ENCODE data around the gene LGR6.
A peak's percentile ranks its signal among the peaks of the same experiment; 100 is the strongest.

DNA sequence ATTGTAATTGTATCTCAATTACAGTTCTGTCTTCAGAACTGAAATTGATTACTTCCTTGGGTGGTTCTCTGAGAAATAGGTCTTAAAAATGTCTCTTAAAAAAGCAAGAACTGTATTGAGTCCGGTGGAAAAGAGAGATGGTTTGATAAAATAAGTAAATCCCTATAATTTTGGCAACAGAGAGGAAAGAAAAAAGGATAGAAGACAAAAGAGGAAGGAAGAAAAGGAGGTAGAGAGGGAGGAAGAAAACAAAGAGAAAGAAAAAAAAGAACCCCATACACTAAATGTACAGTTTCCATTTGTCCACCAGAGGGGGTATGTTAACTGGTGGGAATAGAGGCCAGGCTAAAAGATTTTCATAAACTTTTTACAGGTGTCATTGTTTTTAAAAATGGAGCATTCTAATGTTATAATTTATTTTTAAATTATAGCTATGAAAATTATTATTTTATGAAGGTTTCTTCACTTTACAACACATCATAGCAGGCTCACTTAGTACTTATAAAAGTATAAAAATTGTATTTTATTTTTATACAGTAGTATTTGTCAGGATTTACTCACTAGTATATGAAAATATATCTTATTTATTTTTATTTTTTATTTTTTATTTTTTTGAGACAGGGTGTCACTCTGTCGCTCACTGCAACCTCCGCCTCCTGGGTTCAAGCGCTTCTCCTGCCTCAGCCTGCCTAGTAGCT is 150.2 kb downstream of the LGR6 start:
- TF ChIP-seq POLR2A (IDR thresholded peaks at IDR 0.05) = no peak
- TF ChIP-seq, protein P1, sequence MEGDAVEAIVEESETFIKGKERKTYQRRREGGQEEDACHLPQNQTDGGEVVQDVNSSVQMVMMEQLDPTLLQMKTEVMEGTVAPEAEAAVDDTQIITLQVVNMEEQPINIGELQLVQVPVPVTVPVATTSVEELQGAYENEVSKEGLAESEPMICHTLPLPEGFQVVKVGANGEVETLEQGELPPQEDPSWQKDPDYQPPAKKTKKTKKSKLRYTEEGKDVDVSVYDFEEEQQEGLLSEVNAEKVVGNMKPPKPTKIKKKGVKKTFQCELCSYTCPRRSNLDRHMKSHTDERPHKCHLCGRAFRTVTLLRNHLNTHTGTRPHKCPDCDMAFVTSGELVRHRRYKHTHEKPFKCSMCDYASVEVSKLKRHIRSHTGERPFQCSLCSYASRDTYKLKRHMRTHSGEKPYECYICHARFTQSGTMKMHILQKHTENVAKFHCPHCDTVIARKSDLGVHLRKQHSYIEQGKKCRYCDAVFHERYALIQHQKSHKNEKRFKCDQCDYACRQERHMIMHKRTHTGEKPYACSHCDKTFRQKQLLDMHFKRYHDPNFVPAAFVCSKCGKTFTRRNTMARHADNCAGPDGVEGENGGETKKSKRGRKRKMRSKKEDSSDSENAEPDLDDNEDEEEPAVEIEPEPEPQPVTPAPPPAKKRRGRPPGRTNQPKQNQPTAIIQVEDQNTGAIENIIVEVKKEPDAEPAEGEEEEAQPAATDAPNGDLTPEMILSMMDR (IDR thresholded peaks at IDR 0.05) = peak; percentile 71 to 80 (median 74)

All from gastroesophageal sphincter (tissue), 3 donors.